ENCODE data around the gene PACC1. TPM values are rescaled to one million over a fixed set of nuclear protein-coding genes. Genes with fewer than 3 reads are reported as not detected.

PACC1 gene
- total RNA-seq, 1 experiment from 2014 or later: 14.5 TPM

GRCh38 chr1:212454741-212455140 lies 40.1 kb upstream of the PACC1 start:
- H3K4me1 ChIP-seq (ENCODE audit: insufficient read depth, low read length, poor library complexity, severe bottlenecking): no peaks in the 10 kb centered on the region
- no peaks in the 10 kb centered on the region for H3K36me3 ChIP-seq (ENCODE audit: insufficient read depth, low read length, poor library complexity, severe bottlenecking)
- TF ChIP-seq EZH2 (IDR thresholded peaks at IDR 0.05; ENCODE audit: borderline replicate concordance, low read depth, low read length, poor library complexity, severe bottlenecking) (no peak), CTCF (conservative IDR thresholded peaks at IDR 0.05; ENCODE audit: low read depth, low read length) (no peak)
- CTCF ChIA-PET: interaction anchor here (1.7 to 4.0 kb wide), 3 partner anchors 22 to 774 kb away, joined by 7 to 34 read pairs (median 20); partner anchors contain the start of genes DTL and INTS7
- no peak for DNase-seq (ENCODE audit: low spot score)
- POLR2A ChIA-PET (ENCODE audit: low non-redundant PET): no interaction called here
- no TSS peak for BruUV-seq (replicated peaks)
- intact Hi-C loops (cut with micrococcal nuclease; ENCODE audit: unreplicated experiment): loop anchor here (5.0 kb wide), 2 partner anchors 328 to 757 kb away; no protein-coding TSS in a partner anchor
- H3K9me3 ChIP-seq (ENCODE audit: low read depth, low read length, poor library complexity, severe bottlenecking): no peaks in the 10 kb centered on the region
- H3K4me3 ChIP-seq (ENCODE audit: low read depth, low read length, poor library complexity, severe bottlenecking): no peak overlapping the region
- H3K27me3 ChIP-seq (replicated peaks; ENCODE audit: insufficient read depth, low read depth, low read length, poor library complexity): no peaks in the 10 kb centered on the region
- H3K27ac ChIP-seq (ENCODE audit: low read depth, low read length, poor library complexity, severe bottlenecking): no peak overlapping the region

- Histone ChIP-seq H3K36me3 (ENCODE audit: insufficient read depth, low read length, poor library complexity, severe bottlenecking) (no peaks in the 10 kb centered on the region), H3K9me3 (ENCODE audit: low read depth, low read length, poor library complexity, severe bottlenecking) (no peaks in the 10 kb centered on the region), H3K4me1 (ENCODE audit: insufficient read depth, low read length, poor library complexity, severe bottlenecking) (no peaks in the 10 kb centered on the region), H3K27me3 (replicated peaks; ENCODE audit: insufficient read depth, low read depth, low read length, poor library complexity) (no peaks in the 10 kb centered on the region), H3K27ac (ENCODE audit: low read depth, low read length, poor library complexity, severe bottlenecking) (no peak overlapping the region), H3K4me3 (ENCODE audit: low read depth, low read length, poor library complexity, severe bottlenecking) (no peak overlapping the region)
- ChIA-PET POLR2A (ENCODE audit: low non-redundant PET) (no interaction called here), CTCF (no interaction called here)
- no TSS peak for BruUV-seq (replicated peaks)
- TF ChIP-seq CTCF (conservative IDR thresholded peaks at IDR 0.05; ENCODE audit: low read depth, low read length) (no peak), EZH2 (IDR thresholded peaks at IDR 0.05; ENCODE audit: borderline replicate concordance, low read depth, low read length, poor library complexity, severe bottlenecking) (no peak)
- DNase-seq (ENCODE audit: low spot score): no peak
- intact Hi-C loops (cut with micrococcal nuclease; ENCODE audit: unreplicated experiment): no loop called here
Observed at GRCh38 chr1:212453156-212453857, 38.6 kb upstream of the PACC1 start.

GRCh38 chr1:212452323-212453155 lies 37.9 kb upstream of the PACC1 start:
- DNase-seq (ENCODE audit: low spot score): no peak
- no peaks in the 10 kb centered on the region for H3K9me3 ChIP-seq (ENCODE audit: low read depth, low read length, poor library complexity, severe bottlenecking)
- TF ChIP-seq CTCF (conservative IDR thresholded peaks at IDR 0.05; ENCODE audit: low read depth, low read length) (no peak), EZH2 (IDR thresholded peaks at IDR 0.05; ENCODE audit: borderline replicate concordance, low read depth, low read length, poor library complexity, severe bottlenecking) (no peak)
- intact Hi-C loops (cut with micrococcal nuclease; ENCODE audit: unreplicated experiment): no loop called here
- H3K36me3 ChIP-seq (ENCODE audit: insufficient read depth, low read length, poor library complexity, severe bottlenecking): no peaks in the 10 kb centered on the region
- H3K27ac ChIP-seq (ENCODE audit: low read depth, low read length, poor library complexity, severe bottlenecking): no peak overlapping the region
- BruUV-seq (replicated peaks): no TSS peak
- POLR2A ChIA-PET (ENCODE audit: low non-redundant PET): no interaction called here
- H3K4me3 ChIP-seq (ENCODE audit: low read depth, low read length, poor library complexity, severe bottlenecking): no peak overlapping the region
- no peaks in the 10 kb centered on the region for H3K4me1 ChIP-seq (ENCODE audit: insufficient read depth, low read length, poor library complexity, severe bottlenecking)
- no peaks in the 10 kb centered on the region for H3K27me3 ChIP-seq (replicated peaks; ENCODE audit: insufficient read depth, low read depth, low read length, poor library complexity)
- CTCF ChIA-PET: no interaction called here

Measured in A673 (cell line).